KOPT-K1 (cell line): Measurements from ENCODE around the gene GPR137.

ENCODE experiments used
- H3K27ac ChIP-seq: fragments of 200-600 bp; sonication (generic); 2 replicates; pipeline ENCODE4 v1.5.1; 2016; ENCODE audit warnings: antibody characterized with exemption, mild to moderate bottlenecking, low read depth, low read length; ENCODE audit not compliant: poor library complexity, severe bottlenecking
- H3K36me3 ChIP-seq: fragments of 200-600 bp; sonication (generic); 2 replicates; pipeline ENCODE4 v1.5.1; 2017; ENCODE audit warnings: antibody characterized with exemption, mild to moderate bottlenecking, low read length, moderate library complexity; ENCODE audit not compliant: insufficient read depth
- H3K9me3 ChIP-seq: fragments of 200-600 bp; sonication (generic); 2 replicates; pipeline ENCODE4 v1.5.1; 2017; ENCODE audit warnings: antibody characterized with exemption, low read length, mild to moderate bottlenecking; ENCODE audit not compliant: insufficient read depth, poor library complexity, severe bottlenecking

The GPR137 gene

DNA sequence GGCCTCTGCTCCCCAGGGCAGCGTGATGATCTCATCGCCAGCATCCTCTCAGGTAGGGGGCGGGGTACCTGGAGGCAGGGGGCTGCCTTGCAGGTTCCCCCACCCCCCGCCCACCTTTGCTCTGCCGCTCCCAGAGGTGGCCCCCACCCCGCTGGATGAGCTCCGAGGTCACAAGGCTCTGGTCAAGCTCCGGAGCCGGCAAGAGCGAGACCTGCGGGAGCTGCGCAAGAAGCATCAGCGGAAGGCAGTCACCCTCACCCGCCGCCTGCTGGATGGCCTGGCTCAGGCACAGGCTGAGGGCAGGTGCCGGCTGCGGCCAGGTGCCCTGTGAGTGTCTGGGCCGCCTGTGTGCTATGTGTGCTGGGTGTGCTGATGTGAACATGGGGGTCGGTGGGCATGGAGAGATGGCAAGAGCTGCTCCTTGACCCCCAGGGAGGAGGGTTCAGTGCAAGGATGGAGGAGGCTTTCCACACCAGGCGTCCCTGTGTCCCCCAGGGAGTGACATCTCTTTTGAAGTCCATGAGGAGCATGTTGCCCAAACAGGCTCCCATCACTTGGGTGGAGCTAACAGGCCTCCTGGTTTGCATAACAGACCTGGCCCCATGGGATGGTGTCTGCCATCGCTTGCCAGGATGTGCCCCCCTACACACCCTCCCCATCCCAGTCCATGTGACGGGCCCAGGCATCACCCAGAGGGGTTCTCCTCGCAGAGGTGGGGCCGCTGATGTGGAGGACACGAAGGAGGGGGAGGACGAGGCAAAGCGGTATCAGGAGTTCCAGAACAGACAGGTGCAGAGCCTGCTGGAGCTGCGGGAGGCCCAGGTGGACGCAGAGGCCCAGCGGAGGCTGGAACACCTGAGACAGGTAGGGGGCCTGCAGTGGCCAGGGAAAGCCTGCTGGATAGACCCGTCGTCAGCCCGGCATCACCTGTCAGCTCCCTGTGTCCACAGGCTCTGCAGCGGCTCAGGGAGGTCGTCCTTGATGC, 20.2 kb upstream of the GPR137 start:
- no peak overlapping the region for H3K27ac ChIP-seq
- no peaks in the 10 kb centered on the region; the same call in 1 of the 2 replicates for H3K36me3 ChIP-seq

DNA sequence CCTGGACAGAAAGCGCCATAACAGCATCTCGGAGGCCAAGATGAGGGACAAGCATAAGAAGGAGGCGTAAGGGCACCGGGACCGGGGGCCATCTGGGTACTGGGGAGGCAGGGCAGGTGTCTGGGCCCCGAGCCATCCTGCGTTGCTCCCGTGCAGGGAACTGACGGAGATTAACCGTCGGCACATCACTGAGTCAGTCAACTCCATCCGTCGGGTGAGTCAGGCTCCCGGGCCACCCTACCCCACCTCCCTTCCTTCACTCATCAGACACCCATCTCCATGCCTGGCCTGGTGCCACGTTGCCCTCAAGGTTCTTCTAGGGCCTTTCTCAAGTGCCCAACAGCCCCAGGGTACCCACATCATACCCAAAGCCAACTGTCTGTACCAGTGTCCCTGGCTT, 19.3 kb upstream of the GPR137 start:
- H3K36me3 ChIP-seq, result no peaks in the 10 kb centered on the region; the same call in 1 of the 2 replicates
- H3K9me3 ChIP-seq, result no peaks in the 10 kb centered on the region
- H3K27ac ChIP-seq, result no peak overlapping the region

More for the DNA sequence above, 20.2 kb upstream of the GPR137 start:
- H3K9me3 ChIP-seq, result no peaks in the 10 kb centered on the region

DNA sequence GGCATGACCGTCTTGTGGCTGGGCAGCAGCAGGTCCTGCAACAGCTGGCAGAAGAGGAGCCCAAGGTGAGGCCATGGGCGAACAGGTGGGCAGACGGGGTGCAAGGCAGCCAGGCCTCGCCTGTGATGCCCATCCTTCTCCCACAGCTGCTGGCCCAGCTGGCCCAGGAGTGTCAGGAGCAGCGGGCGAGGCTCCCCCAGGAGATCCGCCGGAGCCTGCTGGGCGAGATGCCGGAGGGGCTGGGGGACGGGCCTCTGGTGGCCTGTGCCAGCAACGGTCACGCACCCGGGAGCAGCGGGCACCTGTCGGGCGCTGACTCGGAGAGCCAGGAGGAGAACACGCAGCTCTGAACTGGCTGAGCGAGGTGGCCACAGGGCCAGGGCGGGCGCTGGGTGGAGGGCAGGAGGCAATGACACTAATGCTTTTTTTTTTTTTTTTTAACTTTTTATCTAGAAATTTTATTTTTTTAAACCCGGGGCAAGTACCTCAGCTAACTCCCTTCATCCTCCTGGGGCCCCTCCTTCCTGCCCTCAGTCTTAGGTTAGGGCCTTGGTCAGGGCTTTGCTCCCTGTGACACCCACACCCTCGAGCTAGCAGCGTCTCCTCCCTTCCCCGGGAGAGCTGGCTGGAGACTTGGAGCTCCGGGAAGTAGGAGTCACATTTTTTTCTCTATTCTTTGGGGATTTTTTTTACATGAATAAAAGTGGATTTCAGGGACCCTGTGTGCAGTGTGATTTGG, 18.3 kb upstream of the GPR137 start:
- H3K9me3 ChIP-seq, result no peaks in the 10 kb centered on the region
- peaks cover 3% of the 10 kb centered on the region; the same call in 1 of the 2 replicates for H3K36me3 ChIP-seq
- peak overlapping the region; percentile 88 for H3K27ac ChIP-seq

GRCh38 chr11:64268025-64268892, 17.4 kb upstream of the GPR137 start:
- Histone ChIP-seq H3K9me3 (no peaks in the 10 kb centered on the region), H3K36me3 (peaks cover 4% of the 10 kb centered on the region; the same call in 1 of the 2 replicates), H3K27ac (peak overlapping the region; percentile 88)

DNA sequence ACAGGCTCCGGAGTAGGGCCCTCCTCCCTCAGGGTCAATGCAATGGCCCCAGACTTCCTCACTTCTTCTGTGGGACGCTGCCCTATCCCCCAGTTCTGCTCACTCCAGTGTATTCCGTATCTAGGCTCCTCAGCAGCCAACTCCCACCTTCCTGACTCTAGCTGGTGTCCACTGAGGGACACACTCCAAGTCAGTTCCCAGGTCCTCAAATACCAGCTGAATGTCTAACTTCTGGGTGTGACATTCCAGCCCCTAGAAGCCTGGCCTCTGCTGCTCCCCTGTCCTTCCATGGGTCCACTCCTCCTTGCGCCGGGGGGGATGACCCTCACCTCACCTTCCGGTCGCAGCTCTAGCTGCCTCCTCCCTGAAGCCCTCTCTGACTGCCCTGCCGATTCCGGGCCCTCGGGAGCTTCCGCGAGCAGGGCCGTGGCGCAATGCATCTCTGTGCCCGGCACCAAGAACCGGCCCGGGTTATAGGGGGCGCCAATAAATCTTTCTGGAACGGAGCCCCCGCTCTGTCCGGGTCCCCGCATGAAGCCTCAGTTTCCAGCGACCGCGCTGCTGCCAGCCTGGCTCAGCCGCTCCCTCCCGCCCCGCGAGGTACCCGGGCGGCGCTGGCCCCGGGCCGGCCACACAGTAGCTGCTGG, 16.6 kb upstream of the GPR137 start:
- no peaks in the 10 kb centered on the region for H3K9me3 ChIP-seq
- peak overlapping the region; percentile 88 for H3K27ac ChIP-seq
- peaks cover 4% of the 10 kb centered on the region; the same call in 1 of the 2 replicates for H3K36me3 ChIP-seq

GRCh38 chr11:64269540-64270220, 16.0 kb upstream of the GPR137 start:
- H3K27ac ChIP-seq, result peak overlapping the region; percentile 88

DNA sequence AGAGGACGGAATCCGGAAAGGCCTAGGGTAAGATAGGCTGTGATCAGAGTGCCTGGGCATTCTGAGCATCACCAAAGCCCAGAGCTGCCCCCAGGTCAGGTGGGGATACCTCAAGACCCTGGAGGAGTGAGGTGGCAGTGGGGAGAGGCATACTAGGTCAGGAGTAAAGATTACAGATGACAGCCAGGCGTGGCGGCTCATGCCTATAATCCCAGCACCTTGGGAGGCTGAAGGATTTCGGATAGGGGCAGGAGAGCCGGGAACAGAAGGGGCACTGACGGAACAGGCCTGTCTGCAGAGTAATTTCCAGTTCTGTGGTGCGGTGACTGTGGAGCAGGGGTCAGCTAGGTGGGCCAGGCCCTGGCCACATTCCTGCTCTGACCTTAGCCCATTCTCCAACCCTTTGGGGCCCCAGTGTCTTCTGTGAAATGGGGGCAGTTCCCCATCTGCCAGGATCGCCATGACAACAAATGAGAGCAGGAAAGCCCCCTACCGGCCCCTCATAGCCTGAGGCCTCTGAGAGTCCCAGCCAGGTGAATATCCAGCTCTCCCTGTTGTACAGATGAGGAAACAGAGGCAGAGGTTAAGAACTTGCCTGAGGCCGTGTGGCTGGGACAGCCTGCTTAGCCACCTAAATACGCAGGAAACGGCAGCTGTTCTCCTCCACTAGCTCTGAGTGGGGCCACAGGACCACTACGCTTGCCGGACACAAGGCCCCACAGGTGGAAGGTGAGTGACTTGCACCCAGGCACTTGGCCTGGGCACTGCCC, 10.4 kb upstream of the GPR137 start:
- peaks cover 45% of the 10 kb centered on the region for H3K36me3 ChIP-seq
- no peaks in the 10 kb centered on the region for H3K9me3 ChIP-seq
- no peak overlapping the region for H3K27ac ChIP-seq

More at GRCh38 chr11:64269540-64270220, 16.0 kb upstream of the GPR137 start:
- Histone ChIP-seq H3K36me3 (peaks cover 4% of the 10 kb centered on the region; the same call in 1 of the 2 replicates), H3K9me3 (no peaks in the 10 kb centered on the region)

GRCh38 chr11:64275841-64276240, 9.8 kb upstream of the GPR137 start:
- Histone ChIP-seq H3K9me3 (no peaks in the 10 kb centered on the region), H3K36me3 (peaks cover 45% of the 10 kb centered on the region), H3K27ac (no peak overlapping the region)

GRCh38 chr11:64276653-64277431, 8.8 kb upstream of the GPR137 start:
- Histone ChIP-seq H3K9me3 (no peaks in the 10 kb centered on the region), H3K27ac (no peak overlapping the region), H3K36me3 (peaks cover 53% of the 10 kb centered on the region)

GRCh38 chr11:64278576-64279190, 7.0 kb upstream of the GPR137 start:
- H3K27ac ChIP-seq, result no peak overlapping the region
- peaks cover 56% of the 10 kb centered on the region for H3K36me3 ChIP-seq
- H3K9me3 ChIP-seq, result no peaks in the 10 kb centered on the region

- Histone ChIP-seq H3K9me3 (no peaks in the 10 kb centered on the region), H3K27ac (no peak overlapping the region), H3K36me3 (peaks cover 34% of the 10 kb centered on the region)
These were observed 3.5 kb upstream of the GPR137 start for GRCh38 chr11:64281957-64282770.
